GM23338 (cell line): ENCODE measurements around the gene CENPP. TPM values are rescaled to one million over a fixed set of nuclear protein-coding genes. Genes with fewer than 3 reads are reported as not detected.
A peak's percentile ranks its signal among the peaks of the same experiment; 100 is the strongest.

Source experiments
- ATAC-seq: fragments of 200-7000 bp; cut with Tn5 transposase; 3 replicates; pipeline ENCODE4 v1.9.1; 2020
- DNase-seq: peaks from one replicate; pipeline ENCODE4 v3.0.0-alpha.2; 2015; ENCODE audit warnings: low spot score
- H2AFZ ChIP-seq: fragments of 200-600 bp; sonication (generic); 2 replicates; pipeline ENCODE4 v1.8.0; 2016; ENCODE audit warnings: antibody characterized with exemption, mild to moderate bottlenecking, moderate library complexity
- H3F3A ChIP-seq: fragments of 200-600 bp; sonication (generic); replicated peaks from 2 replicates; pipeline ENCODE4 v1.8.0; 2017; ENCODE audit warnings: antibody characterized with exemption, mixed run types, low read depth
- H3K27ac ChIP-seq: fragments of 200-600 bp; sonication (generic); 2 replicates; pipeline ENCODE4 v1.6.1; 2016; ENCODE audit warnings: low read depth
- H3K27me3 ChIP-seq: fragments of 200-600 bp; sonication (generic); 2 replicates; pipeline ENCODE4 v1.8.0; 2016; ENCODE audit warnings: mild to moderate bottlenecking, mixed run types, moderate library complexity; ENCODE audit not compliant: insufficient read depth
- H3K36me3 ChIP-seq: fragments of 200-600 bp; sonication (generic); 2 replicates; pipeline ENCODE4 v1.8.0; 2016; ENCODE audit warnings: mild to moderate bottlenecking; ENCODE audit not compliant: insufficient read depth
- H3K4me1 ChIP-seq: fragments of 200-600 bp; sonication (generic); 2 replicates; pipeline ENCODE4 v1.8.0; 2016; ENCODE audit warnings: mild to moderate bottlenecking, moderate library complexity; ENCODE audit not compliant: insufficient read depth
- H3K4me2 ChIP-seq: fragments of 200-600 bp; sonication (generic); 2 replicates; pipeline ENCODE4 v1.7.1; 2017; ENCODE audit warnings: mixed run types
- H3K4me3 ChIP-seq: fragments of 200-600 bp; sonication (generic); 2 replicates; pipeline ENCODE4 v1.6.1; 2016; ENCODE audit warnings: mixed run types
- H3K79me2 ChIP-seq: fragments of 200-600 bp; sonication (generic); replicated peaks from 2 replicates; pipeline ENCODE4 v1.8.0; 2017; ENCODE audit warnings: mild to moderate bottlenecking; ENCODE audit not compliant: insufficient read depth
- H3K9me2 ChIP-seq: fragments of 200-600 bp; sonication (generic); 2 replicates; pipeline ENCODE4 v1.8.0; 2017; ENCODE audit not compliant: insufficient read depth
- H4K20me1 ChIP-seq: fragments of 200-600 bp; sonication (generic); replicated peaks from 2 replicates; pipeline ENCODE4 v1.8.0; 2017; ENCODE audit warnings: mild to moderate bottlenecking; ENCODE audit not compliant: insufficient read depth
- H3K27ac Mint-ChIP-seq: 2 replicates; pipeline ENCODE4 v1.8.0; 2020; ENCODE audit warnings: inconsistent platforms, mild to moderate bottlenecking, moderate library complexity, mixed read lengths
- H3K27me3 Mint-ChIP-seq: 3 replicates; pipeline ENCODE4 v1.8.0; 2022; ENCODE audit warnings: low read depth, mild to moderate bottlenecking, moderate library complexity, mixed read lengths, inconsistent platforms; ENCODE audit not compliant: insufficient read depth, poor library complexity
- H3K36me3 Mint-ChIP-seq: 3 replicates; pipeline ENCODE4 v1.8.0; 2021; ENCODE audit warnings: low read depth, mild to moderate bottlenecking, inconsistent platforms, moderate library complexity, mixed read lengths
- H3K4me1 Mint-ChIP-seq: 3 replicates; pipeline ENCODE4 v1.8.0; 2020; ENCODE audit warnings: mild to moderate bottlenecking, inconsistent platforms, mixed read lengths
- H3K4me3 Mint-ChIP-seq: 3 replicates; pipeline ENCODE4 v1.8.0; 2021; ENCODE audit warnings: moderate library complexity, mild to moderate bottlenecking, inconsistent platforms, mixed read lengths
- H3K9me3 Mint-ChIP-seq: 3 replicates; pipeline ENCODE4 v1.8.0; 2020; ENCODE audit warnings: moderate library complexity, mild to moderate bottlenecking, inconsistent platforms, mixed read lengths
- EZH2 ChIP-seq: fragments of 200-600 bp; sonication (generic); IDR thresholded peaks from one replicate; pipeline ENCODE4 v1.8.0; 2017; ENCODE audit warnings: antibody characterized with exemption, mild to moderate bottlenecking, low read depth; ENCODE audit not compliant: unreplicated experiment
- EZH2phosphoT487 ChIP-seq: fragments of 200-600 bp; sonication (generic); IDR thresholded peaks from one replicate; pipeline ENCODE4 v1.8.1; 2018; ENCODE audit warnings: antibody characterized with exemption; ENCODE audit not compliant: unreplicated experiment
- ZNF114 ChIP-seq: fragments of 250-450 bp; sonication (Bioruptor Pico); IDR thresholded peaks from 2 replicates; pipeline ENCODE4 v1.5.0; 2020; ENCODE audit warnings: mild to moderate bottlenecking, moderate library complexity
- ZNF331 ChIP-seq: fragments of 250-450 bp; sonication (Bioruptor Pico); IDR thresholded peaks from 2 replicates; pipeline ENCODE4 v1.5.0; 2020; ENCODE audit warnings: low read depth, mild to moderate bottlenecking, moderate library complexity
- polyA plus RNA-seq: library from polyadenylated mRNA; unstranded; fragments of >200 nt; fragmentation: Nextera tagmentation; extraction: Ambion mirVana; gene quantifications from 2 replicates; pipeline ENCODE4 v1.2.1, GENCODE V29; 2016
- total RNA-seq: library from RNA; depleted of rRNA; stranded (reverse); fragments of >200 nt; shearing (Covaris generic); gene quantifications from 2 replicates; pipeline ENCODE4 v1.2.3, GENCODE V29; 2014
- TF ChIP-seq, protein P1 (sequence below): IDR thresholded peaks from one replicate; pipeline ENCODE4 v1.6.1; 2018; ENCODE audit warnings: antibody characterized with exemption; ENCODE audit not compliant: unreplicated experiment
- TF ChIP-seq, protein P2 (sequence below): IDR thresholded peaks from 2 replicates; pipeline ENCODE4 v1.6.1; 2016; ENCODE audit warnings: antibody characterized with exemption

Gene CENPP
- total and polyA plus RNA-seq, 2 experiments from 2014 or later: 11.0 to 12.6 TPM

DNA sequence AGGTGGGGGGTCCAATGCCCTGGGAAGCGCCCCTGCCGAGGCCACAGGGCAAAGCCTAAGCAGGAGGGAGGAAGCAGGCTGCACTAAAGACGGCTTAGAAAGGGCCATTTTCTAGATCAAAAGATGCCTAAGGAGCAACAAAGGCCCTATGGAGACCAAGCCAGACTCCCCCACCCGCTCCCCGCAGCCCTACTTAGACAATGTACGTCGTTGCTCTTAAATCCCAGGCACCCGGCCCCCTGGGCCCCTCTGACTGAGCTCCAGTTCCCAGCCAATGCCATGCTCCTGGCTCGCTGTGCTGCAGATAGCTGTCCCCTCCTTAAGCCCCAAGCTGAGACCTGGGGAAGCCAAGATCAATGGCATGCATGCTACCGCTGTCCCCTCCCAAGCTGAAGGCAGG is 333.8 kb downstream of the CENPP start:
- H3F3A ChIP-seq: no peaks in the 10 kb centered on the region
- no peak overlapping the region for H3K4me2 ChIP-seq
- DNase-seq: no peak
- Mint-ChIP-seq H3K27me3 (peaks cover 7% of the 10 kb centered on the region), H3K4me1 (peaks cover 22% of the 10 kb centered on the region), H3K36me3 (peaks cover 6% of the 10 kb centered on the region), H3K4me3 (no peak overlapping the region), H3K27ac (no peak overlapping the region), H3K9me3 (no peaks in the 10 kb centered on the region)
- no peaks in the 10 kb centered on the region for H3K36me3 ChIP-seq
- H3K4me3 ChIP-seq: no peak overlapping the region
- TF ChIP-seq, protein P1, sequence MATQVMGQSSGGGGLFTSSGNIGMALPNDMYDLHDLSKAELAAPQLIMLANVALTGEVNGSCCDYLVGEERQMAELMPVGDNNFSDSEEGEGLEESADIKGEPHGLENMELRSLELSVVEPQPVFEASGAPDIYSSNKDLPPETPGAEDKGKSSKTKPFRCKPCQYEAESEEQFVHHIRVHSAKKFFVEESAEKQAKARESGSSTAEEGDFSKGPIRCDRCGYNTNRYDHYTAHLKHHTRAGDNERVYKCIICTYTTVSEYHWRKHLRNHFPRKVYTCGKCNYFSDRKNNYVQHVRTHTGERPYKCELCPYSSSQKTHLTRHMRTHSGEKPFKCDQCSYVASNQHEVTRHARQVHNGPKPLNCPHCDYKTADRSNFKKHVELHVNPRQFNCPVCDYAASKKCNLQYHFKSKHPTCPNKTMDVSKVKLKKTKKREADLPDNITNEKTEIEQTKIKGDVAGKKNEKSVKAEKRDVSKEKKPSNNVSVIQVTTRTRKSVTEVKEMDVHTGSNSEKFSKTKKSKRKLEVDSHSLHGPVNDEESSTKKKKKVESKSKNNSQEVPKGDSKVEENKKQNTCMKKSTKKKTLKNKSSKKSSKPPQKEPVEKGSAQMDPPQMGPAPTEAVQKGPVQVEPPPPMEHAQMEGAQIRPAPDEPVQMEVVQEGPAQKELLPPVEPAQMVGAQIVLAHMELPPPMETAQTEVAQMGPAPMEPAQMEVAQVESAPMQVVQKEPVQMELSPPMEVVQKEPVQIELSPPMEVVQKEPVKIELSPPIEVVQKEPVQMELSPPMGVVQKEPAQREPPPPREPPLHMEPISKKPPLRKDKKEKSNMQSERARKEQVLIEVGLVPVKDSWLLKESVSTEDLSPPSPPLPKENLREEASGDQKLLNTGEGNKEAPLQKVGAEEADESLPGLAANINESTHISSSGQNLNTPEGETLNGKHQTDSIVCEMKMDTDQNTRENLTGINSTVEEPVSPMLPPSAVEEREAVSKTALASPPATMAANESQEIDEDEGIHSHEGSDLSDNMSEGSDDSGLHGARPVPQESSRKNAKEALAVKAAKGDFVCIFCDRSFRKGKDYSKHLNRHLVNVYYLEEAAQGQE: no peak
- TF ChIP-seq, protein P2, sequence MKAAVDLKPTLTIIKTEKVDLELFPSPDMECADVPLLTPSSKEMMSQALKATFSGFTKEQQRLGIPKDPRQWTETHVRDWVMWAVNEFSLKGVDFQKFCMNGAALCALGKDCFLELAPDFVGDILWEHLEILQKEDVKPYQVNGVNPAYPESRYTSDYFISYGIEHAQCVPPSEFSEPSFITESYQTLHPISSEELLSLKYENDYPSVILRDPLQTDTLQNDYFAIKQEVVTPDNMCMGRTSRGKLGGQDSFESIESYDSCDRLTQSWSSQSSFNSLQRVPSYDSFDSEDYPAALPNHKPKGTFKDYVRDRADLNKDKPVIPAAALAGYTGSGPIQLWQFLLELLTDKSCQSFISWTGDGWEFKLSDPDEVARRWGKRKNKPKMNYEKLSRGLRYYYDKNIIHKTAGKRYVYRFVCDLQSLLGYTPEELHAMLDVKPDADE: no peak
- TF ChIP-seq EZH2 (no peak), ZNF114 (CRISPR knock-in tag) (no peak), EZH2phosphoT487 (no peak), ZNF331 (CRISPR knock-in tag) (no peak)
- H2AFZ ChIP-seq: no peak overlapping the region
- H4K20me1 ChIP-seq: peaks cover 7% of the 10 kb centered on the region; the same call in 1 of the 2 replicates
- H3K4me1 ChIP-seq: peaks cover 6% of the 10 kb centered on the region; the same call in 1 of the 2 replicates
- no peaks in the 10 kb centered on the region for H3K27me3 ChIP-seq
- H3K79me2 ChIP-seq: peaks cover 41% of the 10 kb centered on the region
- ATAC-seq: peak; percentile 67
- H3K9me2 ChIP-seq: no peaks in the 10 kb centered on the region
- no peak overlapping the region for H3K27ac ChIP-seq

DNA sequence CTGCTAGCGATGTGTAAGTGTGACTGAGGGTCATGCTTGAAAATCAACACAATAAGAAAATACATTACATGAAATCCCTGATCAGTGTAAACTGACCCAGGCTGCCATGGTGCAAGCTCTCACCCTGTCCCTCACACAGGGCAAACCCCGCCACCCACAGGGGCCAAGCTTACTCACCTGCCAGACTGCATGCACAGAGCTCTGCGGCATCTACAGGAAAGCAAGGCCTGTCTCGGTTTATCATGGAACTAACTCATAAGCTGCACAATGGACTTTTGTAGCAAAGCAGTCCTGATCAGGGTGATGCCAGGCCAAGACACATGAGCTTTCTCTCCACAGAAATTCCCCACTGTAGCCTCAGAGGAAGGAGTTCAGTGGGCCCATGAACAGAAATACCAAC is 334.5 kb downstream of the CENPP start:
- no peak for DNase-seq
- no peak overlapping the region for H3K27ac Mint-ChIP-seq
- peaks cover 7% of the 10 kb centered on the region; the same call in 1 of the 2 replicates for H4K20me1 ChIP-seq
- no peaks in the 10 kb centered on the region for H3K9me2 ChIP-seq
- peaks cover 48% of the 10 kb centered on the region for H3K79me2 ChIP-seq
- H3K27me3 Mint-ChIP-seq: peaks cover 6% of the 10 kb centered on the region
- H3K4me1 Mint-ChIP-seq: peaks cover 27% of the 10 kb centered on the region
- peaks cover 6% of the 10 kb centered on the region for H3K36me3 Mint-ChIP-seq
- H3K9me3 Mint-ChIP-seq: no peaks in the 10 kb centered on the region
- H3K27ac ChIP-seq: no peak overlapping the region
- H3K4me2 ChIP-seq: no peak overlapping the region
- no peak overlapping the region for H3K4me3 Mint-ChIP-seq
- no peaks in the 10 kb centered on the region for H3K27me3 ChIP-seq
- TF ChIP-seq, protein P2: no peak
- no peak for TF ChIP-seq EZH2
- ATAC-seq: peak; percentile 10; the same call in 1 of the 3 replicates
- no peaks in the 10 kb centered on the region for H3K36me3 ChIP-seq
- no peak overlapping the region for H2AFZ ChIP-seq
- H3K4me3 ChIP-seq: no peak overlapping the region
- H3K4me1 ChIP-seq: peaks cover 12% of the 10 kb centered on the region; the same call in 1 of the 2 replicates
- H3F3A ChIP-seq: no peaks in the 10 kb centered on the region
